G401 (cell line): ENCODE data around the gene TOP2A. TPM values are rescaled to one million over a fixed set of nuclear protein-coding genes. Genes with fewer than 3 reads are reported as not detected.

ENCODE experiments used
- DNase-seq: peaks from one replicate; pipeline ENCODE4 v3.0.0-alpha.2; 2015; ENCODE audit warnings: low spot score
- in situ Hi-C: cut with HindIII; loops from 2 replicates; pipeline ENCODE4 v1.10.0; 2016; ENCODE audit warnings: low sequenced_read_pairs, mixed read lengths
- total RNA-seq: library from RNA; depleted of rRNA; stranded (reverse); fragments of >200 nt; shearing (Covaris generic); gene quantifications from 2 replicates; pipeline ENCODE4 v1.2.3, GENCODE V29; 2014

Gene TOP2A
- total RNA-seq, 1 experiment from 2014 or later = 277 TPM

- DNase-seq = no peak
- in situ Hi-C loops = no loop called here
These were observed 36.4 kb upstream of the TOP2A start for GRCh38 chr17:40453881-40454612.

GRCh38 chr17:40452921-40453378, 35.3 kb upstream of the TOP2A start:
- no peak for DNase-seq
- in situ Hi-C loops = no loop called here

- DNase-seq = no peak
- in situ Hi-C loops = no loop called here
These were observed 34.6 kb upstream of the TOP2A start for GRCh38 chr17:40452216-40452787.

GRCh38 chr17:40451420-40451819, 33.7 kb upstream of the TOP2A start:
- no peak for DNase-seq
- in situ Hi-C loops = no loop called here

- in situ Hi-C loops = no loop called here
- no peak for DNase-seq
These were observed 32.5 kb upstream of the TOP2A start for GRCh38 chr17:40450175-40450574.

- in situ Hi-C loops = no loop called here
- no peak for DNase-seq
These were observed 31.1 kb upstream of the TOP2A start for GRCh38 chr17:40448639-40449261.

GRCh38 chr17:40448213-40448638, 30.5 kb upstream of the TOP2A start:
- in situ Hi-C loops = no loop called here
- no peak for DNase-seq

- in situ Hi-C loops = no loop called here
- DNase-seq = no peak
These were observed 30.1 kb upstream of the TOP2A start for GRCh38 chr17:40447806-40448205.

- DNase-seq = no peak
- in situ Hi-C loops = no loop called here
These were observed 29.5 kb upstream of the TOP2A start for GRCh38 chr17:40447148-40447644.

- DNase-seq = no peak
- in situ Hi-C loops = no loop called here
These were observed 28.2 kb upstream of the TOP2A start for GRCh38 chr17:40445751-40446468.

- DNase-seq = no peak
- in situ Hi-C loops = no loop called here
These were observed 26.5 kb upstream of the TOP2A start for GRCh38 chr17:40443988-40444899.

GRCh38 chr17:40443196-40443987, 25.7 kb upstream of the TOP2A start, which contains the start of gene IGFBP4:
Gene IGFBP4 (plus strand): TSS chr17:40443450. CDS start chr17:40443736, 286 bp downstream.
- DNase-seq = peak; percentile 66
- in situ Hi-C loops = no loop called here

GRCh38 chr17:40442392-40443195, 24.9 kb upstream of the TOP2A start:
- DNase-seq = no peak
- in situ Hi-C loops = no loop called here

GRCh38 chr17:40440166-40440565, 22.5 kb upstream of the TOP2A start:
- in situ Hi-C loops = no loop called here

GRCh38 chr17:40437095-40437732, 19.5 kb upstream of the TOP2A start:
- in situ Hi-C loops = no loop called here
- no peak for DNase-seq

More at GRCh38 chr17:40440166-40440565, 22.5 kb upstream of the TOP2A start:
- no peak for DNase-seq

GRCh38 chr17:40436636-40437035, 18.9 kb upstream of the TOP2A start:
- DNase-seq = no peak
- in situ Hi-C loops = no loop called here
